Aorta (tissue), 5 donors: ENCODE measurements around the gene VSNL1. TPM values are rescaled to one million over a fixed set of nuclear protein-coding genes. Genes with fewer than 3 reads are reported as not detected.

Experiments used
- ATAC-seq: fragments of 200-7000 bp; cut with Tn5 transposase; one replicate; pipeline ENCODE4 v1.9.1; 2022; ENCODE audit warnings: moderate library complexity; ENCODE audit not compliant: low FRiP score
- DNase-seq, 2 donors: peaks; one replicate each; pipeline ENCODE4 v3.0.0-alpha.2; 2020
- H3K27ac ChIP-seq, 2 donors: one replicate each; pipeline ENCODE4 v1.5.1; 2013; ENCODE audit warnings: low read length in 2 of 2, mild to moderate bottlenecking in 2 of 2, moderate library complexity in 2 of 2, control low read depth in 1 of 2, inconsistent platforms in 1 of 2, low read depth in 1 of 2
- H3K27me3 ChIP-seq, 2 donors: one replicate each; pipeline ENCODE4 v1.6.1; 2013; ENCODE audit warnings: control low read depth in 1 of 2, low read length in 1 of 2, mild to moderate bottlenecking in 1 of 2, moderate library complexity in 1 of 2; ENCODE audit not compliant: insufficient read depth in 2 of 2, control insufficient read depth in 1 of 2
- H3K36me3 ChIP-seq, 2 donors: one replicate each; pipeline ENCODE4 v1.6.1; 2013; ENCODE audit warnings: control low read depth in 1 of 2, low read length in 1 of 2, mild to moderate bottlenecking in 1 of 2; ENCODE audit not compliant: insufficient read depth in 2 of 2, control insufficient read depth in 1 of 2
- H3K4me1 ChIP-seq, 2 donors: one replicate each; pipeline ENCODE4 v1.6.1; 2013; ENCODE audit warnings: low read length in 2 of 2, control low read depth in 1 of 2, mild to moderate bottlenecking in 1 of 2, moderate library complexity in 1 of 2; ENCODE audit not compliant: insufficient read depth in 2 of 2, control insufficient read depth in 1 of 2
- H3K4me3 ChIP-seq, 2 donors: one replicate each; pipeline ENCODE4 v1.5.1; 2013; ENCODE audit warnings: low read length in 2 of 2, control low read depth in 1 of 2, mild to moderate bottlenecking in 1 of 2
- H3K9me3 ChIP-seq: one replicate; pipeline ENCODE4 v1.6.1; 2013; ENCODE audit warnings: mild to moderate bottlenecking, low read length; ENCODE audit not compliant: control insufficient read depth
- WGBS, 2 donors: extraction: QIAGEN DNeasy Blood & Tissue Kit; methylation state at CpG; one replicate each; pipeline ENCODE4 v1.1.7; 2013; 5-methylcytosine and 5-hydroxymethylcytosine counted together
- intact Hi-C, 2 donors: fragments of 100-400 bp; cut with DNase I; formaldehyde crosslinking; loops; one replicate each; pipeline versions ENCODE4 v1.14.2 to v1.15.0; 2022
- polyA plus RNA-seq, 2 donors: library from polyadenylated mRNA; stranded (reverse); fragments of 200-250 nt; gene quantifications; one replicate each; pipeline ENCODE4 v1.2.3, GENCODE V29; 2013
- total RNA-seq, 2 donors: library from RNA; stranded (reverse); fragmentation: NEBNext Ultra II Directional; extraction: Animal tissue kit (Norgen Biotek cat#: 25700); gene quantifications; one replicate each; pipeline ENCODE4 v1.2.1, GENCODE V29; 2021
- donor health status: healthy with polysubstance abuse.
- donor health status: Bipolar disorder and iron deficiency.
- donor health status: DM: no; HTN: no; CAD: no.
- donor health status: DM: no; HTN: no; CAD: no.
- donor health status: DM: yes; HTN: yes; CAD: no.

The VSNL1 gene
- total and polyA plus RNA-seq, 4 donors = not detected

- Histone ChIP-seq H3K27me3 (no peaks in the 10 kb centered on the region), H3K9me3 (no peaks in the 10 kb centered on the region), H3K4me3 (no peak overlapping the region), H3K27ac (no peak overlapping the region), H3K36me3 (peaks cover 2 to 3% of the 10 kb centered on the region in 2 donors), H3K4me1 (no peaks in the 10 kb centered on the region)
- DNase-seq (no peak), ATAC-seq (no peak)
- intact Hi-C loops = no loop called here
- WGBS, 2 donors = 91 to 95% methylated on average over 1 of the region's 1 CpG
These were observed 148.1 kb downstream of the VSNL1 start for GRCh38 chr2:17688600-17688999.

DNA sequence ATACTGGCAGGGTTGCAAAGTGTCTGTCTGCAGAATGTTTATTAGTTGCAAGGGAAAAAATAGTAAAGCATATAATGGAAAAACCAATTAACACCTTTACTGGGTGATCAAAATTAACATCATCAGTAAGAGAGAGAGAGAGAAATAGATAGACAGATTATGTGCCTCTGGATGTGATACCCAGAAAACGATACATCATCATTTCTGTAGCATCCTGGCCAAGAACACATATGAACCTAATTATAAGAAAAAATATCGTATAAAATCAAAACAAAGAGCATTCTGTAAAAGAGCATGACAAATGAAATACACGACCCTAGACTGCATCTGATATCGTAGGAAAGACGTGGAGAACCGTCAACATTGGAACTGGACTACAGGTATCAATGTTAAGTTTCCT, 148.5 kb downstream of the VSNL1 start:
- ATAC-seq = no peak
- Histone ChIP-seq H3K4me1 (no peaks in the 10 kb centered on the region), H3K9me3 (no peaks in the 10 kb centered on the region), H3K4me3 (no peak overlapping the region), H3K27me3 (no peaks in the 10 kb centered on the region), H3K27ac (no peak overlapping the region), H3K36me3 (peaks cover 2 to 3% of the 10 kb centered on the region in 2 donors)
- DNase-seq = no peak
- intact Hi-C loops = no loop called here
- WGBS, 2 donors = 82 to 86% methylated on average over 6 of the region's 6 CpGs

- Histone ChIP-seq H3K27ac (no peak overlapping the region), H3K9me3 (no peaks in the 10 kb centered on the region), H3K4me1 (no peaks in the 10 kb centered on the region), H3K27me3 (no peaks in the 10 kb centered on the region), H3K4me3 (no peak overlapping the region), H3K36me3 (peaks cover 2 to 5% of the 10 kb centered on the region in 2 donors)
- DNase-seq = no peak
- intact Hi-C loops = no loop called here
- no peak for ATAC-seq
- 97% methylated on average over 7 of the region's 7 CpGs for WGBS, 2 donors
These were observed 150.3 kb downstream of the VSNL1 start for GRCh38 chr2:17690776-17691175.

Other genes with a start within 250 kb of the VSNL1 start
- not detected for gene RAD51AP2, start 22.3 kb upstream of the VSNL1 start, total RNA-seq
- under 1 TPM in 1 of 2 donors, not detected in 1; 0.13 TPM for gene RAD51AP2, start 22.3 kb upstream of the VSNL1 start, polyA plus RNA-seq
- gene SMC6, start 213.1 kb downstream of the VSNL1 start, total RNA-seq = 10 to 100 TPM; 11.6 to 17.2 TPM
- 1 to 10 TPM; 5.5 to 5.7 TPM for gene SMC6, start 213.1 kb downstream of the VSNL1 start, polyA plus RNA-seq
- gene GEN1, start 213.4 kb downstream of the VSNL1 start, total RNA-seq = 1 to 10 TPM; 3.5 to 5.5 TPM
- gene GEN1, start 213.4 kb downstream of the VSNL1 start, polyA plus RNA-seq = 1 to 10 TPM; 1.2 to 1.5 TPM